HG02759 (cell line): ENCODE results near the gene OPN1SW.

Source experiments
- ATAC-seq: cut with Tn5 transposase; IDR thresholded peaks from one replicate; pipeline ENCODE4 v1.9.1; 2021; ENCODE audit warnings: mild to moderate bottlenecking, moderate library complexity; ENCODE audit not compliant: unreplicated experiment

The OPN1SW gene

GRCh38 chr7:128763541-128763940 is 12.1 kb downstream of the OPN1SW start:
- no peak for ATAC-seq

- no peak for ATAC-seq
These were observed 16.4 kb downstream of the OPN1SW start for GRCh38 chr7:128759242-128759641.

- no peak for ATAC-seq
These were observed 17.0 kb downstream of the OPN1SW start for GRCh38 chr7:128758553-128758952.

GRCh38 chr7:128757203-128757602 is 18.4 kb downstream of the OPN1SW start:
- no peak for ATAC-seq

GRCh38 chr7:128755819-128756476 is 19.6 kb downstream of the OPN1SW start:
- no peak for ATAC-seq

GRCh38 chr7:128755075-128755818 is 20.3 kb downstream of the OPN1SW start:
- ATAC-seq: no peak

GRCh38 chr7:128752251-128752650 is 23.3 kb downstream of the OPN1SW start:
- no peak for ATAC-seq

GRCh38 chr7:128747327-128748079 is 28.1 kb downstream of the OPN1SW start:
- ATAC-seq: no peak

- no peak for ATAC-seq
These were observed 29.9 kb downstream of the OPN1SW start for GRCh38 chr7:128745706-128746105.

- ATAC-seq: no peak
These were observed 31.2 kb downstream of the OPN1SW start for GRCh38 chr7:128744366-128744905.

GRCh38 chr7:128743112-128743772 is 32.4 kb downstream of the OPN1SW start:
- ATAC-seq: no peak

- no peak for ATAC-seq
These were observed 33.4 kb downstream of the OPN1SW start for GRCh38 chr7:128742206-128742605.

- ATAC-seq: no peak
These were observed 34.1 kb downstream of the OPN1SW start for GRCh38 chr7:128741491-128741890.

- no peak for ATAC-seq
These were observed 34.6 kb downstream of the OPN1SW start for GRCh38 chr7:128740996-128741395.

GRCh38 chr7:128739990-128740682 is 35.5 kb downstream of the OPN1SW start:
- no peak for ATAC-seq

- ATAC-seq: peak; percentile 99
These were observed 36.3 kb downstream of the OPN1SW start, which contains the start of gene CALU for GRCh38 chr7:128739048-128739962. CALU (plus strand) TSS chr7:128739359; CDS start chr7:128748584, 9,225 bp downstream.

GRCh38 chr7:128738570-128739047 is 37.0 kb downstream of the OPN1SW start:
- ATAC-seq: peak; percentile 2

GRCh38 chr7:128737867-128738385 is 37.7 kb downstream of the OPN1SW start:
- no peak for ATAC-seq

GRCh38 chr7:128737441-128737840 is 38.2 kb downstream of the OPN1SW start:
- no peak for ATAC-seq
